CD4-positive, alpha-beta memory T cell (primary cell): Measurements from ENCODE around the gene GUCD1. TPM values are rescaled to one million over a fixed set of nuclear protein-coding genes. Genes with fewer than 3 reads are reported as not detected.

Experiments
- CTCF ChIA-PET: fragments of 350-600 bp; sonication (Branson Sonifier 250); formaldehyde crosslinking; loops from one replicate; lab custom pipeline; 2021; ENCODE audit warnings: inconsistent platforms; ENCODE audit not compliant: partially characterized antibody; lab: Charles Lee
- POLR2A ChIA-PET: fragments of 350-600 bp; sonication (Branson Sonifier 250); formaldehyde crosslinking; loops from one replicate; lab custom pipeline; 2021; ENCODE audit not compliant: partially characterized antibody; lab: Charles Lee
- DNase-seq, 5 donors: peaks; one replicate each; pipeline versions ENCODE4 v3.0.0 to v3.0.0-alpha.2; 2020 to 2022; ENCODE audit warnings: mixed read lengths in 1 of 5
- H3K27ac ChIP-seq: one replicate; pipeline ENCODE4 v1.7.0; 2013; ENCODE audit warnings: low read depth, low read length
- H3K27me3 ChIP-seq: 2 replicates; pipeline ENCODE4 v1.7.0; 2013; ENCODE audit warnings: mild to moderate bottlenecking, low read length, moderate library complexity; ENCODE audit not compliant: insufficient read depth
- H3K36me3 ChIP-seq: 2 replicates; pipeline ENCODE4 v1.7.0; 2013; ENCODE audit warnings: mild to moderate bottlenecking, low read length, moderate library complexity; ENCODE audit not compliant: insufficient read depth
- H3K4me1 ChIP-seq: 2 replicates; pipeline ENCODE4 v1.7.0; 2013; ENCODE audit warnings: mild to moderate bottlenecking, low read length, moderate library complexity; ENCODE audit not compliant: insufficient read depth
- H3K4me3 ChIP-seq, 2 donors: one replicate each; pipeline ENCODE4 v1.7.0; 2013; ENCODE audit warnings: low read length in 2 of 2, mild to moderate bottlenecking in 1 of 2
- H3K9me3 ChIP-seq, 2 donors: one replicate each; pipeline ENCODE4 v1.7.0; 2013; ENCODE audit warnings: low read length in 2 of 2, control low read depth in 1 of 2; ENCODE audit not compliant: control insufficient read depth in 1 of 2
- H3K27ac Mint-ChIP-seq, 7 donors: one replicate each; pipeline ENCODE4 v1.8.0; 2020 to 2021; ENCODE audit warnings: mixed read lengths in 7 of 7, mild to moderate bottlenecking in 6 of 7, inconsistent platforms in 3 of 7, moderate library complexity in 3 of 7
- H3K27me3 Mint-ChIP-seq, 2 donors: one replicate each; pipeline ENCODE4 v1.8.0; 2020 to 2021; ENCODE audit warnings: mixed read lengths in 2 of 2
- H3K36me3 Mint-ChIP-seq, 2 donors: one replicate each; pipeline ENCODE4 v1.8.0; 2020 to 2021; ENCODE audit warnings: mixed read lengths in 2 of 2, inconsistent platforms in 1 of 2, mild to moderate bottlenecking in 1 of 2
- H3K4me1 Mint-ChIP-seq, 4 donors: one replicate each; pipeline ENCODE4 v1.8.0; 2020 to 2021; ENCODE audit warnings: mixed read lengths in 4 of 4, mild to moderate bottlenecking in 1 of 4
- H3K4me3 Mint-ChIP-seq, 8 donors: one replicate each; pipeline ENCODE4 v1.8.0; 2020 to 2021; ENCODE audit warnings: mixed read lengths in 8 of 8, mild to moderate bottlenecking in 7 of 8, moderate library complexity in 6 of 8, inconsistent platforms in 3 of 8
- H3K9me3 Mint-ChIP-seq, 8 donors: one replicate each; pipeline ENCODE4 v1.8.0; 2020 to 2021; ENCODE audit warnings: mixed read lengths in 8 of 8, mild to moderate bottlenecking in 5 of 8, inconsistent platforms in 3 of 8, moderate library complexity in 1 of 8
- intact Hi-C: fragments of 100-400 bp; cut with micrococcal nuclease; formaldehyde crosslinking; loops from one replicate; pipeline ENCODE4 v1.15.1; 2023
- polyA plus RNA-seq, 2 donors: library from polyadenylated mRNA; unstranded; fragments of 300-500 nt; fragmentation: Illumina TruSeq; gene quantifications; one replicate each; pipeline ENCODE4 v1.2.3, GENCODE V29; 2021
- total RNA-seq, 2 experiments: library from RNA; stranded (reverse); gene quantifications; one replicate each; pipeline ENCODE4 v1.2.3, GENCODE V29; 2021

The GUCD1 gene
- total and polyA plus RNA-seq, 4 experiments from 2014 or later, result 44.2 to 65.5 (median 56.1) TPM

DNA sequence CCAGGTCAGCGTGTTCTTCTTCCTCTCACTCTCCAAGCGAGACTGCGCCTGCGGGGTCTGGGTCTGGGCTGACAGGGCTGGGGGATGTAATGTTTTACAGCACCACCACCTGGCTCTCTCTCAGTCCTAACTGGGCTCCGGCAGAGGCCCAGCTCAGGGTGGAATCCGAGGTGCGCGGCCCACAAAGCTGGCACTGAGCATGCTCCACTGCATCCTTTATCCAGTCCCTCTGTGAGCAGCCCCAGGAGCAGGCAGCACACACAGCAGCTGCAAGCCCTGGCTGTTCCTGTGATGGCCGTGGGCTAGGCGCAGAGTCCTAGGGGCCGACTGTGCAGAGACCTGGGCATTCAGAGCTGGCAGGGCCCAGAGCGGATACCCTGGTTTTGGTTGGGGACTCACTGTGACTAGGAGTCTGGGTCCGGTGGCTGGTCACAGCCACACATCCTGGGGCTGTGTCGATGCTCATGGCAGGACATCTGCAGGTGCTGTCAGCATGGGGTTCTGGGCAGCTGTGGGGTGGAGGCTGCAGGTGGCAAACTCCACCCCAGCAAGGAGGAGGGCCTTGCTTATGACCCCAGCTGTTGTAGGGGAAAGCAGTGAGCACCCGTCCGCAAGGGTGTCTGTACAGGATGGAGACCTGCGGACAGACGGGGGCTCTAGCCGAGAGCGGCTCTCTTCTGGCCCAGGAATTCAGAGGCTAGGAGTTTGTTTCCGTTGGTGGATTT is 34.0 kb upstream of the GUCD1 start:
- H3K4me3 Mint-ChIP-seq, result no peak overlapping the region
- CTCF ChIA-PET, result no interaction called here
- Histone ChIP-seq H3K27me3 (no peaks in the 10 kb centered on the region), H3K9me3 (no peaks in the 10 kb centered on the region), H3K4me3 (no peak overlapping the region), H3K27ac (no peak overlapping the region), H3K36me3 (no peaks in the 10 kb centered on the region), H3K4me1 (peaks cover 4% of the 10 kb centered on the region)
- intact Hi-C loops, result no loop called here
- POLR2A ChIA-PET, result no interaction called here
- H3K9me3 Mint-ChIP-seq, result no peaks in the 10 kb centered on the region
- no peaks in the 10 kb centered on the region for H3K27me3 Mint-ChIP-seq
- H3K4me1 Mint-ChIP-seq, result peaks cover 0 to 6% (median 2%) of the 10 kb centered on the region in 4 donors
- DNase-seq, result no peak
- no peak overlapping the region for H3K27ac Mint-ChIP-seq
- no peaks in the 10 kb centered on the region for H3K36me3 Mint-ChIP-seq

DNA sequence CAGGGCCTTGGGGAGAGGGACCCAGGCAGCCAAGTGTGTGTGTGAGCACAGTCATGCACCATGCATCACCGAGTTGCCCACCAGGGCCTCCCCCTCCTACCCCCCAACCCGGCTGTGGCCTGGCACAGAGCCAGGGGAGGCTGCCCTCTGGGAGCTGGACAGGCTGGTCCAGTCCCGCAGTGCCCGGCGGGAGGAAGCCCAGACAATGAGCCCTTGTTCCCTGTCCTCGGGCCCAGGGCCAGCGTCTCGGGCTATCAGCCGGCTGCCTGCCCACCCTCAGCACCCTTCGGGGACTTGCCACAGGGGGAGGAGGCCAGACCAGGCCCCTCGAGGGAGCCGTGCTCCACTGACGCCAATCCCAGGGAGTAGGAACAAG is 33.4 kb upstream of the GUCD1 start:
- Mint-ChIP-seq H3K27ac (no peak overlapping the region), H3K4me3 (no peak overlapping the region), H3K27me3 (no peaks in the 10 kb centered on the region), H3K36me3 (no peaks in the 10 kb centered on the region), H3K4me1 (peaks cover 0 to 6% (median 2%) of the 10 kb centered on the region in 4 donors), H3K9me3 (no peaks in the 10 kb centered on the region)
- ChIA-PET CTCF (no interaction called here), POLR2A (no interaction called here)
- Histone ChIP-seq H3K27ac (no peak overlapping the region), H3K36me3 (no peaks in the 10 kb centered on the region), H3K27me3 (no peaks in the 10 kb centered on the region), H3K4me1 (peaks cover 4% of the 10 kb centered on the region), H3K4me3 (no peak overlapping the region), H3K9me3 (no peaks in the 10 kb centered on the region)
- no peak for DNase-seq
- intact Hi-C loops, result no loop called here

DNA sequence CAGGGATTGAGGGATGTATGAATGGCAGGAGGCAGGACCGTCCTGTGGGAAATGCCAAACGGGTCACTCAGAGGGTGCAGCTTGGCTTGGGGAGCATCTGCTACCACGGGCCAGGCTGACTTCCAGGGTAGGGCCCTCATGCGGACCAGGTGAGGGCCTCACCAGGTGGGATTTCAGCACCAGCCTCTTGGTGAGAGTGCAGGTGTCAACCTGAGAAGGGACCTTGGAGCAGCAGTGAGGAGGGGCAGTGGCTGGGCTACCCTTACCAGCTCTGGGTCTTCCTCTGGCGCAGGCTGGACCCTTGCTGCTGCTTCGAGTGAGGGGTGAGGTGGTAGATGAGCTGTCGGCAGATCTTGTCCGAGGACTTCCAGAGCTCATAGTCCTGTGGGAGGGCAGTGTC is 33.0 kb upstream of the GUCD1 start:
- peaks cover 0 to 6% (median 2%) of the 10 kb centered on the region in 4 donors for H3K4me1 Mint-ChIP-seq
- no peak overlapping the region for H3K27ac ChIP-seq
- no peaks in the 10 kb centered on the region for H3K36me3 ChIP-seq
- H3K4me1 ChIP-seq, result peaks cover 4% of the 10 kb centered on the region
- H3K36me3 Mint-ChIP-seq, result no peaks in the 10 kb centered on the region
- DNase-seq, result no peak
- no peaks in the 10 kb centered on the region for H3K9me3 Mint-ChIP-seq
- no peaks in the 10 kb centered on the region for H3K27me3 Mint-ChIP-seq
- POLR2A ChIA-PET, result no interaction called here
- no peak overlapping the region for H3K4me3 ChIP-seq
- H3K27ac Mint-ChIP-seq, result no peak overlapping the region
- no peaks in the 10 kb centered on the region for H3K27me3 ChIP-seq
- intact Hi-C loops, result no loop called here
- no peak overlapping the region for H3K4me3 Mint-ChIP-seq
- no peaks in the 10 kb centered on the region for H3K9me3 ChIP-seq
- CTCF ChIA-PET, result no interaction called here

DNA sequence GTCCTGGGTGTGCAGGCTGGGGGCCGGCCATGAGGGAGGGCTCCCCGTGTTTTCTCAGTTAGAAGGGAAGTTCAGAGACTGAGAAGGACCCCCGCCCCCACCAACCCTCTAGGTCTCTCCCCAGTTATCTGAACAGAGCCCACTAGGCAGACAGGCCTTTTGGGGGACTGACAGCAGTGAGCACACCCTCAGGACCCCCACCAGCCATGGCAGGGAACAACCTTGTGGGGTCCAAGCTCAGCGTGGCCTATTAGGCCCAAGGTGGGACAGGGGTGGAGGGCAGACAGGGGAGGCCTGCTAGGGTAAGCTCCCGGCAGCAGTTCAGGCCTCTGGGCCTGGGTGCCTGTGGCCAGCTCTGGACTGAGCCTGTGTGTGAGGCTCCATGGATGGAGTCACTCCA is 32.3 kb upstream of the GUCD1 start:
- no peak overlapping the region for H3K27ac Mint-ChIP-seq
- peaks cover 0 to 3% (median under 1%) of the 10 kb centered on the region in 4 donors for H3K4me1 Mint-ChIP-seq
- H3K4me3 Mint-ChIP-seq, result no peak overlapping the region
- H3K4me1 ChIP-seq, result peaks cover 2% of the 10 kb centered on the region
- ChIA-PET POLR2A (no interaction called here), CTCF (no interaction called here)
- no peaks in the 10 kb centered on the region for H3K9me3 Mint-ChIP-seq
- H3K9me3 ChIP-seq, result no peaks in the 10 kb centered on the region
- no peak overlapping the region for H3K27ac ChIP-seq
- no peak overlapping the region for H3K4me3 ChIP-seq
- DNase-seq, result no peak
- no peaks in the 10 kb centered on the region for H3K36me3 Mint-ChIP-seq
- H3K27me3 ChIP-seq, result no peaks in the 10 kb centered on the region
- H3K27me3 Mint-ChIP-seq, result no peaks in the 10 kb centered on the region
- intact Hi-C loops, result no loop called here
- H3K36me3 ChIP-seq, result no peaks in the 10 kb centered on the region

DNA sequence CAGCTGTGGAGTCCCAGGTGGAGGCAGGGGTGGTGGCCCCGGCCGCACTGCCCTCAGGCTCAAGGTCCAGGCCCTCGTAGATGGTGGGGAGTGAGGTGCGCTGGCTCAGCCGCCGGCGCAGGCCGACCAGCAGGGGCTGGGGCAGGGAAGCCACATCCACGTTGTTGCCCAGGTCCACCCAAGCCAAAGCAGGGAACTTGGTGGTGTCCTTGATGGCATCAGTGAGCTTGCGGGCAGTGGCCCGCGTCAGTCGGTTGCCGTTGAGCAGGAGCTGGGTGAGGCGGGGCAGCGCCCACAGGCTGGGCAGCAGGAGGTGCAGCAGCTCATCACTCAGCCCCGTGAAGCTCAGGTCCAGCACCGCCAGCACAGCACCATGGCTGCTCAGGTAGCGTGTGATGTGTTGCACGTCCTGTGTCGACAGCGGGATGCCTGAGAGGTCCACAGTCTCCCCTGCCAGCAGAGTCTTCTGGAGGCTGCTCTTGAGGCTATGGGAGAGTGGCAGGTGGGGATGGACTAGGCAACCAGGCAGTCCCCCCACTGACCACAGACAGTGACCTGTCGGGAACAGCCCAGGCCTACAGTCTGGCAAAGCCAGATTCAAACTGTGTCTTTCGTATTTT is 31.1 kb upstream of the GUCD1 start:
- Mint-ChIP-seq H3K27me3 (no peaks in the 10 kb centered on the region), H3K27ac (no peak overlapping the region), H3K4me3 (no peak overlapping the region), H3K9me3 (peaks cover 0 to 2% (median 0%) of the 10 kb centered on the region in 8 donors), H3K36me3 (no peaks in the 10 kb centered on the region), H3K4me1 (no peaks in the 10 kb centered on the region)
- Histone ChIP-seq H3K27ac (no peak overlapping the region), H3K27me3 (no peaks in the 10 kb centered on the region), H3K4me1 (no peaks in the 10 kb centered on the region), H3K9me3 (no peaks in the 10 kb centered on the region), H3K4me3 (no peak overlapping the region), H3K36me3 (no peaks in the 10 kb centered on the region)
- ChIA-PET CTCF (no interaction called here), POLR2A (no interaction called here)
- no peak for DNase-seq
- intact Hi-C loops, result no loop called here

DNA sequence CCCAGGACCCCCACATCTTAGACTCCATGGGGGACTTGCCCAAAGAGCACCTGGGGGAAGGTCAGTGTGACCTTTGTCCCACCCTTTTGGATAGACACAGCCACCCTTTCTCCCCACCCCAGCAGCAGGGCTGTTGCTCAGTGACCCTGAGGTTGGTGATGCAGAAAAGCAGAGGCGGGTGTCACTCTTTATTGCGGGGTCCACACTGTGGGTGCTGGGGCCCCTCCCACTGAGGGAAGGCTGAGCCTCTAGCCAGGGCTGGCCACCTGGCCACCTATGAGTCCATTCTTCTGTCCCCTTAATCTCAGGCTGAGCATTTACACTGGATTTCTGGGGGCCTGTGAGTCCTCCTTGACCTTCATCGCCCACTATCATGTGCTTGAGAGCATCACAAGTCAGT is 30.5 kb upstream of the GUCD1 start:
- CTCF ChIA-PET, result no interaction called here
- POLR2A ChIA-PET, result no interaction called here

DNA sequence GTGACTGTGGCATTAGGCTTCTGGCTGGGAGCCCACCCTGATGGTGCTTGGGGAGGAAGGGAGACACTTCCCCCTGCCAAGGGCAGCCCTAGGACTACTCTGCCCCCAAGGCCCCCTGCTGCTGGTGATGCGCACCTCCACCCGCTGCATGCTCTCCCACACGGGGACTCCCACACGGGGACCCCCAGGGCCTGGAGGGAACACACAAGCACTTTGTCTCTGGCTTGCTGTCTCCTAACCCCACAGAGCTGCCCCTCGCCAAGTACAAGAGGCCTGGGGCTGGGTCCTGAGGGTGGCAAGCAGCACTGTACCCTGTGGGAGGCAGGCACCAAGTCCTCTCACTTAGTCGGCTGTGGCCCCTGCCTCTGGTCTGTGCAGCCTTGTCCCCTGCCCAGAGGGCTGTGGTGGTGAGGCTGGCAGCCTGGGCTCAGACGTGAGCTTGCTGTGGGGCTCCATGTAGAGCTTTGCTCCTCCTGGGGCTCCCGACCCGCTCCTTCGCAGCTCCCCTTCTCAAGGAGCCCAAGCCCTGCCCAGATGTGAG is 30.0 kb upstream of the GUCD1 start:
- no peak overlapping the region for H3K4me3 Mint-ChIP-seq

More for the DNA sequence above, 30.5 kb upstream of the GUCD1 start:
- Histone ChIP-seq H3K9me3 (no peaks in the 10 kb centered on the region), H3K4me1 (no peaks in the 10 kb centered on the region), H3K27me3 (no peaks in the 10 kb centered on the region), H3K4me3 (no peak overlapping the region), H3K36me3 (no peaks in the 10 kb centered on the region), H3K27ac (no peak overlapping the region)
- intact Hi-C loops, result no loop called here
- Mint-ChIP-seq H3K36me3 (no peaks in the 10 kb centered on the region), H3K27ac (no peak overlapping the region), H3K27me3 (no peaks in the 10 kb centered on the region), H3K4me1 (no peaks in the 10 kb centered on the region), H3K9me3 (peaks cover 0 to 2% (median 0%) of the 10 kb centered on the region in 8 donors), H3K4me3 (no peak overlapping the region)
- DNase-seq, result no peak

More for the DNA sequence above, 30.0 kb upstream of the GUCD1 start:
- no peaks in the 10 kb centered on the region for H3K4me1 ChIP-seq
- H3K27me3 Mint-ChIP-seq, result no peaks in the 10 kb centered on the region
- no peaks in the 10 kb centered on the region for H3K4me1 Mint-ChIP-seq
- intact Hi-C loops, result no loop called here
- H3K9me3 ChIP-seq, result no peaks in the 10 kb centered on the region
- ChIA-PET POLR2A (no interaction called here), CTCF (no interaction called here)
- peaks cover 0 to 2% (median 0%) of the 10 kb centered on the region in 8 donors for H3K9me3 Mint-ChIP-seq
- no peak for DNase-seq
- H3K36me3 Mint-ChIP-seq, result no peaks in the 10 kb centered on the region
- H3K27me3 ChIP-seq, result no peaks in the 10 kb centered on the region
- H3K4me3 ChIP-seq, result no peak overlapping the region
- no peak overlapping the region for H3K27ac ChIP-seq
- H3K36me3 ChIP-seq, result no peaks in the 10 kb centered on the region
- no peak overlapping the region for H3K27ac Mint-ChIP-seq
